ENCODE measurements around the gene TRIM7. TPM values are rescaled to one million over a fixed set of nuclear protein-coding genes. Genes with fewer than 3 reads are reported as not detected.

Gene TRIM7
- total and polyA plus RNA-seq, 9 of the 15 experiments (the other 6 are each of a cell fraction or from before 2014, with no cell fraction given): 2.6 to 14.9 (median 8.9) TPM

GRCh38 chr5:181187500-181188213, 17.3 kb downstream of the TRIM7 start (continued):
- TF ChIP-seq, protein P1, sequence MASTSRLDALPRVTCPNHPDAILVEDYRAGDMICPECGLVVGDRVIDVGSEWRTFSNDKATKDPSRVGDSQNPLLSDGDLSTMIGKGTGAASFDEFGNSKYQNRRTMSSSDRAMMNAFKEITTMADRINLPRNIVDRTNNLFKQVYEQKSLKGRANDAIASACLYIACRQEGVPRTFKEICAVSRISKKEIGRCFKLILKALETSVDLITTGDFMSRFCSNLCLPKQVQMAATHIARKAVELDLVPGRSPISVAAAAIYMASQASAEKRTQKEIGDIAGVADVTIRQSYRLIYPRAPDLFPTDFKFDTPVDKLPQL (IDR thresholded peaks at IDR 0.05; ENCODE audit: extremely low read depth, insufficient read length): no peak
- no peak for TF ChIP-seq SREBF1 (IDR thresholded peaks at IDR 0.05; ENCODE audit: borderline replicate concordance, low read depth, low read length)
- no peak for TF ChIP-seq RBM15 (IDR thresholded peaks at IDR 0.05; ENCODE audit: insufficient read depth, low read length)
- TF ChIP-seq NCOA4 (IDR thresholded peaks at IDR 0.05; ENCODE audit: partially characterized antibody): no peak
- TF ChIP-seq, protein P2, sequence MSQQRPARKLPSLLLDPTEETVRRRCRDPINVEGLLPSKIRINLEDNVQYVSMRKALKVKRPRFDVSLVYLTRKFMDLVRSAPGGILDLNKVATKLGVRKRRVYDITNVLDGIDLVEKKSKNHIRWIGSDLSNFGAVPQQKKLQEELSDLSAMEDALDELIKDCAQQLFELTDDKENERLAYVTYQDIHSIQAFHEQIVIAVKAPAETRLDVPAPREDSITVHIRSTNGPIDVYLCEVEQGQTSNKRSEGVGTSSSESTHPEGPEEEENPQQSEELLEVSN (IDR thresholded peaks at IDR 0.05; ENCODE audit: borderline replicate concordance in 1 of 2, extremely low read depth in 1 of 2, insufficient read depth in 1 of 2, insufficient read length in 1 of 2, low read depth in 1 of 2, low read length in 1 of 2, poor library complexity in 1 of 2, severe bottlenecking in 1 of 2): peak in 1 of 2 experiments; percentile 20
- TF ChIP-seq HMBOX1 (IDR thresholded peaks at IDR 0.05): peak; percentile 90
- TF ChIP-seq POLR2G (IDR thresholded peaks at IDR 0.05; ENCODE audit: low read depth, low read length): peak; percentile 55
- TF ChIP-seq ZNF41 (CRISPR knock-in tag; conservative IDR thresholded peaks at IDR 0.05): no peak
- TF ChIP-seq ZC3H11A (IDR thresholded peaks at IDR 0.05; ENCODE audit: low read depth, low read length): no peak
- TF ChIP-seq THAP12 (CRISPR knock-in tag; IDR thresholded peaks at IDR 0.05): no peak
- no peak for TF ChIP-seq TAF7 (tag; IDR thresholded peaks at IDR 0.05)
- TF ChIP-seq, protein P3, sequence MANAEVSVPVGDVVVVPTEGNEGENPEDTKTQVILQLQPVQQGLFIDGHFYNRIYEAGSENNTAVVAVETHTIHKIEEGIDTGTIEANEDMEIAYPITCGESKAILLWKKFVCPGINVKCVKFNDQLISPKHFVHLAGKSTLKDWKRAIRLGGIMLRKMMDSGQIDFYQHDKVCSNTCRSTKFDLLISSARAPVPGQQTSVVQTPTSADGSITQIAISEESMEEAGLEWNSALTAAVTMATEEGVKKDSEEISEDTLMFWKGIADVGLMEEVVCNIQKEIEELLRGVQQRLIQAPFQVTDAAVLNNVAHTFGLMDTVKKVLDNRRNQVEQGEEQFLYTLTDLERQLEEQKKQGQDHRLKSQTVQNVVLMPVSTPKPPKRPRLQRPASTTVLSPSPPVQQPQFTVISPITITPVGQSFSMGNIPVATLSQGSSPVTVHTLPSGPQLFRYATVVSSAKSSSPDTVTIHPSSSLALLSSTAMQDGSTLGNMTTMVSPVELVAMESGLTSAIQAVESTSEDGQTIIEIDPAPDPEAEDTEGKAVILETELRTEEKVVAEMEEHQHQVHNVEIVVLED (CRISPR knock-in tag; IDR thresholded peaks at IDR 0.05): no peak
- peak; percentile 70; the same call in 1 of the 2 replicates for TF ChIP-seq ZEB2 (IDR thresholded peaks at IDR 0.05)
- no peak for TF ChIP-seq PHB (CRISPR knock-in tag; IDR thresholded peaks at IDR 0.05)
- TF ChIP-seq SNIP1 (IDR thresholded peaks at IDR 0.05; ENCODE audit: low read depth): no peak
